Measurements from ENCODE around the gene MT1HL1. TPM values are rescaled to one million over a fixed set of nuclear protein-coding genes. Genes with fewer than 3 reads are reported as not detected.

Gene MT1HL1
- total and polyA plus RNA-seq, 4 donors = 0.78 TPM; not detected in 3

GRCh38 chr1:237025358-237026074 is 21.3 kb upstream of the MT1HL1 start:
- H3K9ac ChIP-seq (ENCODE audit: low read depth in 1 of 2, low read length in 2 of 2) = no peak overlapping the region
- H3K27me3 ChIP-seq (ENCODE audit: control insufficient read depth in 4 of 4, insufficient read depth in 4 of 4, low read length in 3 of 4) = no peaks in the 10 kb centered on the region
- no peak overlapping the region for H3K4me3 ChIP-seq (ENCODE audit: low read depth in 1 of 3, low read length in 3 of 3)
- 89% methylated on average over 8 of the region's 10 CpGs for WGBS
- no peak overlapping the region for H3K27ac ChIP-seq (ENCODE audit: low read depth in 1 of 2, low read length in 2 of 2)
- no peaks in the 10 kb centered on the region for H3K4me1 ChIP-seq (ENCODE audit: control insufficient read depth in 4 of 4, insufficient read depth in 4 of 4, low read length in 3 of 4)
- no peak for DNase-seq (ENCODE audit: low spot score)
- H3K9me3 ChIP-seq (ENCODE audit: control insufficient read depth in 4 of 4, low read length in 3 of 4) = no peaks in the 10 kb centered on the region
- TF ChIP-seq JUND (IDR thresholded peaks at IDR 0.05) (no peak), HNF4A (conservative IDR thresholded peaks at IDR 0.05) (no peak)
- H3K36me3 ChIP-seq (ENCODE audit: control insufficient read depth in 4 of 4, insufficient read depth in 3 of 4, low read depth in 1 of 4, low read length in 3 of 4) = no peaks in the 10 kb centered on the region

- TF ChIP-seq CTCF (IDR thresholded peaks at IDR 0.05; ENCODE audit: low read depth, low read length, missing input control) (no peak), GABPA (IDR thresholded peaks at IDR 0.05 in 1 of 2, conservative IDR thresholded peaks at IDR 0.05 in 1 of 2) (no peak)
- Histone ChIP-seq H3K9me3 (ENCODE audit: control insufficient read depth in 4 of 4, low read length in 3 of 4) (no peaks in the 10 kb centered on the region), H3K4me1 (ENCODE audit: control insufficient read depth in 4 of 4, insufficient read depth in 4 of 4, low read length in 3 of 4) (no peaks in the 10 kb centered on the region), H3K4me3 (ENCODE audit: low read depth in 1 of 3, low read length in 3 of 3) (no peak overlapping the region), H3K27ac (ENCODE audit: low read depth in 1 of 2, low read length in 2 of 2) (no peak overlapping the region), H3K27me3 (ENCODE audit: control insufficient read depth in 4 of 4, insufficient read depth in 4 of 4, low read length in 3 of 4) (no peaks in the 10 kb centered on the region), H3K36me3 (ENCODE audit: control insufficient read depth in 4 of 4, insufficient read depth in 3 of 4, low read depth in 1 of 4, low read length in 3 of 4) (no peaks in the 10 kb centered on the region), H3K9ac (ENCODE audit: low read depth in 1 of 2, low read length in 2 of 2) (no peak overlapping the region)
- no peak for DNase-seq (ENCODE audit: low spot score)
Measured at GRCh38 chr1:237018896-237019295, 14.7 kb upstream of the MT1HL1 start.

GRCh38 chr1:237016626-237017025 is 12.4 kb upstream of the MT1HL1 start:
- DNase-seq (ENCODE audit: low spot score) = no peak
- H3K4me1 ChIP-seq (ENCODE audit: control insufficient read depth in 4 of 4, insufficient read depth in 4 of 4, low read length in 3 of 4) = no peaks in the 10 kb centered on the region
- WGBS = 49% methylated on average over 1 of the region's 1 CpG
- H3K4me3 ChIP-seq (ENCODE audit: low read depth in 1 of 3, low read length in 3 of 3) = no peak overlapping the region
- peaks cover 0 to 3% (median 0%) of the 10 kb centered on the region in 4 donors for H3K27me3 ChIP-seq (ENCODE audit: control insufficient read depth in 4 of 4, insufficient read depth in 4 of 4, low read length in 3 of 4)
- no peak overlapping the region for H3K9ac ChIP-seq (ENCODE audit: low read depth in 1 of 2, low read length in 2 of 2)
- TF ChIP-seq HNF4A (conservative IDR thresholded peaks at IDR 0.05) = no peak
- TF ChIP-seq RXRA (IDR thresholded peaks at IDR 0.05) = no peak
- TF ChIP-seq, protein P1, sequence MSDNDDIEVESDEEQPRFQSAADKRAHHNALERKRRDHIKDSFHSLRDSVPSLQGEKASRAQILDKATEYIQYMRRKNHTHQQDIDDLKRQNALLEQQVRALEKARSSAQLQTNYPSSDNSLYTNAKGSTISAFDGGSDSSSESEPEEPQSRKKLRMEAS (IDR thresholded peaks at IDR 0.05) = no peak
- TF ChIP-seq EGR1 (IDR thresholded peaks at IDR 0.05; ENCODE audit: low read depth in 2 of 2) = no peak
- TF ChIP-seq HNF4G (IDR thresholded peaks at IDR 0.05) = no peak
- no peak for TF ChIP-seq GABPA (IDR thresholded peaks at IDR 0.05 in 1 of 2, conservative IDR thresholded peaks at IDR 0.05 in 1 of 2)
- no peak for TF ChIP-seq FOXA1 (IDR thresholded peaks at IDR 0.05)
- TF ChIP-seq RAD21 (IDR thresholded peaks at IDR 0.05) = no peak
- no peak for TF ChIP-seq TAF1 (conservative IDR thresholded peaks at IDR 0.05)
- no peaks in the 10 kb centered on the region for H3K9me3 ChIP-seq (ENCODE audit: control insufficient read depth in 4 of 4, low read length in 3 of 4)
- H3K36me3 ChIP-seq (ENCODE audit: control insufficient read depth in 4 of 4, insufficient read depth in 3 of 4, low read depth in 1 of 4, low read length in 3 of 4) = no peaks in the 10 kb centered on the region
- H3K27ac ChIP-seq (ENCODE audit: low read depth in 1 of 2, low read length in 2 of 2) = no peak overlapping the region

DNA sequence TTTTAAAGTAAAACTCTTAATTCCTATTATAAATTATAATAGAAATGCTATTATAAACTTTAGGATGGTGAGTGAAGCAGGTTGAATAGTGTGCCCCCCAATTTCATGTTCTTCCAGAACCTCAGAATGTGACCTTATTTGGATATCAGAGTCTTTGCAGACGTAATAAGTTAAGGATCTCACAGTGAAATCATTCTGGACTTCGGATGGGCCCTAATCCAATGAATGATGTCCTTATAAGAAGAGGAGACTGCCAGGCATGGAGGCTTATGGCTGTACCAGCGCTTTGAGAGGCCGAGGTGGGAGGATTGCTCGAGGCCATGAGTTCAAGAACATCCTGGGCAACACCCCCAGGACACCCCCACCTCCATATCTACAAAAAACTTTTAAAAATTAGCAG is 9.4 kb upstream of the MT1HL1 start:
- Histone ChIP-seq H3K27ac (ENCODE audit: low read depth in 1 of 2, low read length in 2 of 2) (no peak overlapping the region), H3K9me3 (ENCODE audit: control insufficient read depth in 4 of 4, low read length in 3 of 4) (no peaks in the 10 kb centered on the region), H3K27me3 (ENCODE audit: control insufficient read depth in 4 of 4, insufficient read depth in 4 of 4, low read length in 3 of 4) (peaks cover 0 to 3% (median 0%) of the 10 kb centered on the region in 4 donors), H3K36me3 (ENCODE audit: control insufficient read depth in 4 of 4, insufficient read depth in 3 of 4, low read depth in 1 of 4, low read length in 3 of 4) (no peaks in the 10 kb centered on the region), H3K9ac (ENCODE audit: low read depth in 1 of 2, low read length in 2 of 2) (no peak overlapping the region), H3K4me1 (ENCODE audit: control insufficient read depth in 4 of 4, insufficient read depth in 4 of 4, low read length in 3 of 4) (no peaks in the 10 kb centered on the region), H3K4me3 (ENCODE audit: low read depth in 1 of 3, low read length in 3 of 3) (no peak overlapping the region)
- DNase-seq (ENCODE audit: low spot score) = no peak
- 69% methylated on average over 5 of the region's 5 CpGs for WGBS
- TF ChIP-seq JUND (IDR thresholded peaks at IDR 0.05) = no peak
- TF ChIP-seq HNF4A (conservative IDR thresholded peaks at IDR 0.05) = no peak
- TF ChIP-seq CTCF (IDR thresholded peaks at IDR 0.05; ENCODE audit: low read depth, low read length, missing input control) = no peak
- TF ChIP-seq, protein P2, sequence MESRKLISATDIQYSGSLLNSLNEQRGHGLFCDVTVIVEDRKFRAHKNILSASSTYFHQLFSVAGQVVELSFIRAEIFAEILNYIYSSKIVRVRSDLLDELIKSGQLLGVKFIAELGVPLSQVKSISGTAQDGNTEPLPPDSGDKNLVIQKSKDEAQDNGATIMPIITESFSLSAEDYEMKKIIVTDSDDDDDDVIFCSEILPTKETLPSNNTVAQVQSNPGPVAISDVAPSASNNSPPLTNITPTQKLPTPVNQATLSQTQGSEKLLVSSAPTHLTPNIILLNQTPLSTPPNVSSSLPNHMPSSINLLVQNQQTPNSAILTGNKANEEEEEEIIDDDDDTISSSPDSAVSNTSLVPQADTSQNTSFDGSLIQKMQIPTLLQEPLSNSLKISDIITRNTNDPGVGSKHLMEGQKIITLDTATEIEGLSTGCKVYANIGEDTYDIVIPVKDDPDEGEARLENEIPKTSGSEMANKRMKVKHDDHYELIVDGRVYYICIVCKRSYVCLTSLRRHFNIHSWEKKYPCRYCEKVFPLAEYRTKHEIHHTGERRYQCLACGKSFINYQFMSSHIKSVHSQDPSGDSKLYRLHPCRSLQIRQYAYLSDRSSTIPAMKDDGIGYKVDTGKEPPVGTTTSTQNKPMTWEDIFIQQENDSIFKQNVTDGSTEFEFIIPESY (IDR thresholded peaks at IDR 0.05) = no peak
